Fibroblast of skin of right quadriceps (primary cell): ENCODE data around the gene GRIK5.

Experiments
- DNase-seq: peaks from one replicate; pipeline ENCODE4 v3.0.0-alpha.2; 2013

Gene GRIK5

GRCh38 chr19:42075364-42075615, 5.3 kb upstream of the GRIK5 start:
- DNase-seq, result no peak

DNA sequence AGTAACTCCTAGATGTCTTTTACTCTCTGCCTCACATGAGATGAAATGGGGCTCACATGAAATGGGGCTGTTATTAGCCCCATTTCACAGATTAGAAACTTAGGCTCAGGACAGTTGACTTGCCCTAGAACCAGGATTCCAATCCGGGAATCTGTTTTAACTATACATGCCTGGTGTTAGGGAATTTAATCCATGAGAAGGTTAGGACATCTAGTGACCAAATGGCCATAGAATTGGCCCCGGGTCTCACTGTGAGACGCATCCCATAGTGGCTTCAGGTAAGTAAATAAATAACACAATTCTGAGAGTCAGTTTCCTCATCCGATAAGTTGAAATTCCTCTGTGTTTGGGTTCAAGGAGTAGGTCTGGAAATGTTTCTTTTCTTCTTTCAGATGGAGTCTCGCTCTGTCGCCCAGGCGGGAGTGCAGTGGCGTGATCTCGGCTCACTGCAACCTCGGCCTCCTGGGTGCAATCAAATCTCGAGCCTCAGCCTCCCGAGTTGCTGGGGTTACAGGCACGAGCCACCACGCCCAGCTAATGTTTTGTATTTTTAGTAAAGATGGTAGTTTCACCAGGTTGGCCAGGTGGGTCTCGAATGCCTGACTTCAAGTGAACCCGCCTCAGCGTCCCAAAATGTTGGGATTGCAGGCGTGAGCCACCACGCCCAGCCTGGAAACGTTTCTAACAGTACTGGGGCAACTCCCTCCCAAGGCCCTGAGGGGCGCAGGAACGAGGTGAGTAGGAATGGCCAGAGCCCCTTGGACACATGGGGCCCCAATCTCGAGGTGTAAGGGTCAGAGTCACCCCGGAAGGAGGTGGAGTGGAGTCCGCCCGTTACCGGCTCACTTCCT, 4.7 kb upstream of the GRIK5 start:
- no peak for DNase-seq

DNA sequence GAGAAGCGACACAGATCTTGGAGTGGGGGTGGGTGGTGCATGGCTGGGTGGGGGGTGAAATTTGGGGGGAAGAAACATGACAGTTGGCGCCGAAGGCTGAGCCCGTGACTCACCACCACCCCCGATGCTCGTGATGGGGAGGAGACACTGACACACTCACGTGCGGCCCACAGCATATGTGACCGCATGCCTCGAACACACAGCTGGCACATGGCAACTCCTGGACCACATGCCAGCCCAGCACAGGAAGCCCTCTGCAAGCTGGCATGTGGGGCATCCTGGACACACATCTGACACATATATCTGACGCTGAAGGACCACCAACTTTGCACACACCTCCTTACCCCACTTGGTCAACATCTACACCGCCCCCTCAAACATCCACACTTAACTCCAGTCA, 1.2 kb upstream of the GRIK5 start:
- no peak for DNase-seq

DNA sequence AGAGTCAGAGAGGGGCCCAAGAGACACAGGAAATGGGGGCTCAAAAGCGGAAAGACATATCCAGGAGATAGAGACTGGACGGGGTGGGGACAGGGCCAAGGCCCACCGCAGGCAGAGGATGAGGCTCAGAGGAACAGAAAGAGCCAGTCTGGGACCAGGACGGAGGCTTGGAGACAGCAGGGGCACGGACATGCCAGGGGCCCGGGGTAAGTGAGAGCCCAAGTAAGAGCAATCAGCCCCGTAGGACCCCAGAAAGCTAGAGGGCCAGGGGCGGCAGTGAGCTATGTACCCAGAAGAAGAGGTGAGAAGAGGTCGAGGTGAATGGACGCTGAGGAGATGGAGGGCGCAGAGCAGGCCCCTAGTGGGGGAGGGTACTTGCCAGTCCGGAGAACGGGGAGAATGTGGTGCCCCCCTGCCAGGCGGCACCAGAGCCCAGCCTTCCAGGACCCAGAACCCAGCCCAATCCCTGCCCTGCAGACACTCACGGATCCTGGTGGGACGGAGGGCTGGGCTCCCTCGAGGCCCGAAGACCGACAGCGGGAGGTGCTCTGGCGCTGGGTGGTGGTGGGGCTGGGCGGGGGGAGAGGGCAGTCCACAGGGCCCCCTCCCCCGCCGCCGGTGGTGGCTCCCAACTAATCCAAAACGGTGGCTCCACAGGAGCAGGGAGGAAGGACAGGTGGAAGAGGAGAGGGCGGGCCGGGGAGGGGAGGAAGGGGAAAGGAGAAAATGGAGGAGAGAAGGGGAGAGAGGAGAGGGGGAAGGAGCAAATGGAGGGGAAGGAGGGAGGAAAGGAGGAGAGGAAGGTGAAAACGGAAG, 1.0 kb downstream of the GRIK5 start:
- DNase-seq, result no peak

DNA sequence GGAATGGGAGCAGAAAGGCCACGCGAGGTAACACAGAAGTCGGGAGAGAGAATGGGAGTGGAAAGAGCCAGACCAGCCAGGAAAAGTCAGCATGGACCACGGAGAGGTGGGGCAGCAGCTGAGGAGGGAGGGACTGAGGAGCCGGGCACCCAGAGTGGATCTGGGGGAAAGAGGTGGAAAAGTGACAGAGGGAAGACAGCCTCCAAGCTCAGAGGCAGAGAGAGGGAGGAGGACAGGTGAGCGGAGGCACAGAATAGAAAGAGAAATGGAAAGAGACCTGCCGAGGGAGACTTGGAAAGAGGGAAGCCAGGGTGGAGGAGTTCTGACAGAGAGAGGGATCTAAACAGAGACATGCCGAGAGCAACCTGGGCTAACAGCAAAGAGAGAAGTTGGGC, 1.6 kb downstream of the GRIK5 start:
- DNase-seq, result no peak

- no peak for DNase-seq
Measured at GRCh38 chr19:42067315-42067888, 2.6 kb downstream of the GRIK5 start.

DNA sequence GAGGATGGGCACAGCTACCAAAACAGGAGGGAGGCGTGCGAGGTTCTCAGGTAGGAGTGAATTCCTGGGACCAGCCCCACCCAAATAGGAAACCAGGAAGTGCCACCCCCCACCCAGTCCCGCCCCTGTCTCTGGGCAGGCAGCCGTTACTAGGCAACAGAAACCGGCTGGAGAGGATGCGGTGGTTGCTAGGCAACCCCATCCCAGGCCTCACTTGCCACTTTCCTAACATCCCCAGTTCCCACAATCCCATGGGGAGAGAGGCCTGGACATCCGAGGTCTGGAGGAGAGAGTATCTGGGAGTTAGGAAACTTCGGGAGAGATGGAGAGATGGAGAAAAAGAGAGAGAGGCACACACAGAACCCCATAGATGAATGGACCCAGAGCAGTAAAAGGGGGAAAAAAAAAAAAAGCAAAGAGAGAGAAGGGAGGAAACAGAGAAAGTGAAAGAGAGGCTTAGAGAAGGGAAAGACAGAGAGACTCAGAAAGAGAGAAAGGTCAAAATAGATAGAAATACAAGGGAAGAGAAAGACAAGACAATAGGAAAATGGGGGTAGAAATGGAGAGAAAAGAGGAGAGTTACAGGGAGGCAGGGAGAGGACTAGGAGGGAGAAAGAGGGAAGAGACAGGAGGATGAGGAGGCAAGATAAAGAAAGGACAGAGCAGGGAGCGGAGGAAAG, 3.8 kb downstream of the GRIK5 start:
- DNase-seq, result peak; percentile 28

- DNase-seq, result no peak
Measured at GRCh38 chr19:42065511-42065910, 4.5 kb downstream of the GRIK5 start.

DNA sequence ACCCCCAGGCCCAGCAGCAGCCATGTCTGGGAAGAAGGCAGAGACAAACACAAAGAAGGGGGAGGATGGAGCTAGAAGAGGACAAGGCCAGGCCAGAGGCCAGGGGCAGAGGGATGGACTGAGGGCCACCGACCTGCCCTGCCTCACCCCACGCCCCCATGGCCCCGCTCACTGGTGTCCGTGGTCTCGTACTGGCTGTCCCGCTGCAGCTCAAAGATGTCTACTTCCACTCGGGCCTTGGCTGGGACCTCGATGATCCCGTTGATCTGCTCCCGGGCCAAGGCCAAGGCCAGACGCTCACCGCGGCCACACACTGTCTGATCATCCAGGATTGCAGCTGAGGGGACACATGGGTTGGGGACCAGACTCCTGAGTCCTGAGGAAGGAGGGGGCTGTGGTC, 5.0 kb downstream of the GRIK5 start:
- DNase-seq, result no peak

- no peak for DNase-seq
Measured at GRCh38 chr19:42064432-42064831, 5.6 kb downstream of the GRIK5 start.

GRCh38 chr19:42062381-42062780, 7.6 kb downstream of the GRIK5 start:
- DNase-seq, result no peak

DNA sequence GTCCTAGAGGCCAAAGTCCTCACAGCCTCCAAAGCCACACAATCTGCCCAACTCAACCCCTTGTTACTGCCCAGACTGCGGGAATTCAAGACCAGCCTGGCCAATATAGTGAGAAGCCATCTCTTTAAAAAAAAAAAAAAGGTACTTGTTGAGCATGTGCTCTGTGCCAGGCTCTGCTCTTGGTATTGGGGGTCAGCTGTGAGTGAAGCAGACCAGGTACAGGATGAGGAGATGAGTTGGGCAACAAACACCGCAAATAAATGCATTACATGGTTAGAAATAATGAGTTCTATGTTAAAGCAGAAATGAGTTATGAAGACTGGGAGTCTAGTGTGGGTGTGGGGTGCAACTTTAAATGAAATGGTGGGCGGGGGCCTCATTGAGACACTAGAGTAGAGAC, 9.9 kb downstream of the GRIK5 start:
- no peak for DNase-seq

- DNase-seq, result no peak
Measured at GRCh38 chr19:42059196-42059595, 10.8 kb downstream of the GRIK5 start.

GRCh38 chr19:42057846-42058245, 12.2 kb downstream of the GRIK5 start:
- DNase-seq, result no peak

DNA sequence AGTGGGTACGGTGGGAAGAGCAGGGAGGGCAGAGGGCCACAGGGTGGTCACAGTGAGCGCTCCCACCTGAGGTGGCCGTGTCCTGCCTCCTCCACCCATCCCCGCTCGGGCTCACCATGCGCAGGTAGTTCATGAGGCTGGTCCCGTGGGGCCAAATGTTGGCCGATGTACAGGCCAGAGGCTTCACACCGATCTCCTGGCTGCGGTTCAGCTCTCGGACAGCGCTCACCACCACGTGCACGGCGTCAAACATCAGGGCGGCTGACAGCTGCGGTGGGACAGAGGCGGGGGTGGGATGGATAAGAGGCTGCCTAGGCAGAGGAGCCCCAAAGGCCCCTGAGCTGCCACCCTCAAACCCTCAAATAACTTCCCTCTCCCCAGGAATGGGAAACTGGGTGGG, 15.8 kb downstream of the GRIK5 start:
- DNase-seq, result no peak

DNA sequence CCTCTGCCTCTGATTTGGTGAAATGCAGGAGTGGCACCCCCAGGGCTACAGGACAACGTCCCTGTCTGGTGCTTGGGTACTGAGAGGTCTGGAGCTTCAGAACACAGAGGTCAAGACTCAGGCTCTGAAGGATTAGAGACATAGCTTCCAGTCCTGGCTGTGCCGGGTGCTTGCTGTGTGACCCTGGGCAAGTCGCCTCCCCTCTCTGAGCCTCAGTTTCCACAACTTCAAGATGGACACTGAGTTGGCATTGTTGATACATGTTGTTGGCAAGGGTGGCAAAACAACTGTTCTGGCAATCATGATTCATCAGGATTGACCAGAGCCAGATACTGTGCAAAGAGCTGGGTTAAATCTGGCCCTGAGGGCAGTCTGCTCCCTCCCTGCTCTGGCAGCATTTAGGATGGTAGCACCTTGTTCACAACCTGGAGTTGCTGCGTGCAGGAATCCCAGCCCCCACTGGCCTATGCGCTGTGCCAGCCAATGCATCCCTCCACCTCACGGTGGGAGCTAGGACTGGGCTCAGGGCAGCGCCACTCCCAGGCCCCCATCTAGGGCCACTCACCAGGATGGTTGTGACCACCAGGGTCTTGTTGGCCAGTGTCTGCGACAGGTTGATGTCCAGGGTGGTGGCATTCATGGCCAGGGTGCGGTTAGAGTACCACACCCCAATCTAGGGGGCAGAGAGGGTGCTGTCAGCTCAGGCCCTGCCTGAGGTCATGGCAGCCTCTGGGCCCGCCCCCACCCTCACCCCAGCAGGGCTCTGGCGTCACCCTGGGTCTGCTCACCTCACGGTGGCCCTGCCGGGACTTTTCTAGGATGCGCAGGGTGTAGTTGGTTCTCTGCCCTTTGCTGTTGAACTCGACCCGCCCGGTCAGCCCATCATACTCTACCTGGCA, 16.7 kb downstream of the GRIK5 start:
- no peak for DNase-seq

GRCh38 chr19:42052241-42052863, 17.7 kb downstream of the GRIK5 start:
- DNase-seq, result no peak

- no peak for DNase-seq
Measured at GRCh38 chr19:42051166-42052115, 18.6 kb downstream of the GRIK5 start.

DNA sequence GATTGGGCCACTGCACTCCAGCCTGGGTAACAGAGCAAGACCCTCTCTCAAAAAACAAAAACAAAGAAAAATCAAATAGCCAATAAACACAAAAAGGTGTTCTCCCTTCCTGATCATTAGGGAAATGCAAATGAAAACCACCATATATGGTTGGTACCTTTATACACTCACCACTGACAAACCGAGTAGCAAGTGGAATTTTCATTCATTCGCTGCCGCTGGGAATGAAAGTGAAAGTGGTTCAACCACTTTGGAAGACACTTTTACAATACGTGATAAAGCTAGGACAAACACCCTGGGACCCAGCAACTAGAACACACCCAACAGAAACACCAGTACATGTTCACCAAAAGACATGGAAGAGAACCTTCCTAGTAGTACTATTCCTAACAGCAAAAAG, 21.0 kb downstream of the GRIK5 start:
- DNase-seq, result no peak

- DNase-seq, result no peak
Measured at GRCh38 chr19:42045575-42045974, 24.4 kb downstream of the GRIK5 start.
